Left lung (tissue), 10 donors: ENCODE results near the gene ARL10. TPM values are rescaled to one million over a fixed set of nuclear protein-coding genes. Genes with fewer than 3 reads are reported as not detected.

Experiments used
- ATAC-seq: fragments of 200-7000 bp; cut with Tn5 transposase; one replicate; pipeline ENCODE4 v1.9.1; 2020; ENCODE audit warnings: moderate library complexity
- DNase-seq, 4 donors: peaks; one replicate each; pipeline ENCODE4 v3.0.0-alpha.2; 2013 to 2020
- H3K27ac ChIP-seq, 2 donors: fragments of 200-600 bp; sonication (generic) in 1 of 2; one replicate each; pipeline versions ENCODE4 v1.5.0 to v1.8.0; 2020 to 2021
- H3K27me3 ChIP-seq, 2 donors: fragments of 200-600 bp; sonication (generic) in 1 of 2; one replicate each; pipeline versions ENCODE4 v1.5.0 to v1.8.0; 2020 to 2021
- H3K36me3 ChIP-seq, 2 donors: fragments of 200-600 bp; sonication (generic) in 1 of 2; one replicate each; pipeline versions ENCODE4 v1.5.0 to v1.8.0; 2020 to 2021
- H3K4me1 ChIP-seq, 2 donors: fragments of 200-600 bp; one replicate each; pipeline ENCODE4 v1.8.0; 2021
- H3K4me3 ChIP-seq, 2 donors: fragments of 200-600 bp; sonication (generic) in 1 of 2; one replicate each; pipeline versions ENCODE4 v1.5.0 to v1.8.0; 2020 to 2021; ENCODE audit warnings: mild to moderate bottlenecking in 1 of 2
- H3K9me3 ChIP-seq, 2 donors: fragments of 200-600 bp; sonication (generic) in 1 of 2; one replicate each; pipeline versions ENCODE4 v1.5.0 to v1.8.0; 2020 to 2021
- CTCF ChIP-seq, 2 donors: fragments of 200-600 bp; sonication (generic) in 1 of 2; IDR thresholded peaks; one replicate each; pipeline versions ENCODE4 v1.5.0 to v1.8.0; 2021; ENCODE audit warnings: antibody characterized with exemption in 2 of 2
- intact Hi-C, 2 donors: fragments of 100-400 bp; cut with DNase I; formaldehyde crosslinking; loops; one replicate each; pipeline versions ENCODE4 v1.11.2 to v1.14.2; 2022
- polyA plus RNA-seq, 6 donors: library from polyadenylated mRNA; unstranded; fragments of 120-200 nt; gene quantifications; one replicate each; pipeline ENCODE4 v1.2.1, GENCODE V29; 2013; ENCODE audit not compliant: insufficient read length in 6 of 6
- total RNA-seq, 2 donors: library from RNA; stranded (reverse); fragmentation: NEBNext Ultra II Directional; extraction: Animal tissue kit (Norgen Biotek cat#: 25700); gene quantifications; one replicate each; pipeline ENCODE4 v1.2.1, GENCODE V29; 2021
- donor health status: DM: no; HTN: yes; CAD: no.
- donor health status: DM: no; HTN: no; CAD: no.

Gene ARL10
- total and polyA plus RNA-seq, 8 donors, result 6.0 to 20.1 (median 18.2) TPM

GRCh38 chr5:176415952-176416924 lies 51.0 kb downstream of the ARL10 start, which contains the start of gene CLTB:
Gene CLTB (minus strand): TSS chr5:176416539. CDS start chr5:176416363, 176 bp downstream.
- Histone ChIP-seq H3K36me3 (no peaks in the 10 kb centered on the region), H3K9me3 (no peaks in the 10 kb centered on the region), H3K27ac (peak within 1 kb of the TSS; percentile 87 to 93), H3K4me3 (peak within 1 kb of the TSS; percentile 96 to 99), H3K27me3 (no peaks in the 10 kb centered on the region), H3K4me1 (peaks cover 24 to 51% of the 10 kb centered on the region in 2 donors)
- DNase-seq (peak; percentile 91 to 100 (median 94)), ATAC-seq (peak; percentile 97)
- peak; percentile 66 to 82 for TF ChIP-seq CTCF (IDR thresholded peaks at IDR 0.05)
- intact Hi-C loops, result no loop called here

- H3K27ac ChIP-seq, result peak overlapping the region in 1 of 2 donors; percentile 93
- no peaks in the 10 kb centered on the region for H3K9me3 ChIP-seq
- peak overlapping the region in 1 of 2 donors; percentile 96 for H3K4me3 ChIP-seq
- H3K36me3 ChIP-seq, result no peaks in the 10 kb centered on the region
- no peak for TF ChIP-seq CTCF (IDR thresholded peaks at IDR 0.05)
- H3K27me3 ChIP-seq, result no peaks in the 10 kb centered on the region
- intact Hi-C loops, result no loop called here
- DNase-seq (no peak), ATAC-seq (no peak)
- peaks cover 24 to 46% of the 10 kb centered on the region in 2 donors for H3K4me1 ChIP-seq
Measured at GRCh38 chr5:176416965-176417364, 51.7 kb downstream of the ARL10 start.

GRCh38 chr5:176418251-176418650 lies 53.0 kb downstream of the ARL10 start:
- no peaks in the 10 kb centered on the region for H3K27me3 ChIP-seq
- H3K36me3 ChIP-seq, result no peaks in the 10 kb centered on the region
- H3K9me3 ChIP-seq, result no peaks in the 10 kb centered on the region
- intact Hi-C loops, result no loop called here
- H3K27ac ChIP-seq, result no peak overlapping the region
- ATAC-seq (no peak), DNase-seq (no peak)
- no peak overlapping the region for H3K4me3 ChIP-seq
- no peak for TF ChIP-seq CTCF (IDR thresholded peaks at IDR 0.05)
- peaks cover 24 to 33% of the 10 kb centered on the region in 2 donors for H3K4me1 ChIP-seq

- TF ChIP-seq CTCF (IDR thresholded peaks at IDR 0.05), result no peak
- Histone ChIP-seq H3K4me1 (peaks cover 12 to 15% of the 10 kb centered on the region in 2 donors), H3K9me3 (no peaks in the 10 kb centered on the region), H3K36me3 (no peaks in the 10 kb centered on the region), H3K27me3 (no peaks in the 10 kb centered on the region), H3K4me3 (no peak overlapping the region), H3K27ac (no peak overlapping the region)
- ATAC-seq (no peak), DNase-seq (no peak)
- intact Hi-C loops, result no loop called here
Measured at GRCh38 chr5:176420086-176420485, 54.8 kb downstream of the ARL10 start.

- Histone ChIP-seq H3K27me3 (no peaks in the 10 kb centered on the region), H3K27ac (no peak overlapping the region), H3K9me3 (no peaks in the 10 kb centered on the region), H3K36me3 (no peaks in the 10 kb centered on the region), H3K4me3 (no peak overlapping the region), H3K4me1 (peaks cover 5 to 8% of the 10 kb centered on the region in 2 donors)
- ATAC-seq (no peak), DNase-seq (no peak)
- no peak for TF ChIP-seq CTCF (IDR thresholded peaks at IDR 0.05)
- intact Hi-C loops, result no loop called here
Measured at GRCh38 chr5:176420972-176421544, 55.8 kb downstream of the ARL10 start.
